ENCODE data around the gene PRSS27. TPM values are rescaled to one million over a fixed set of nuclear protein-coding genes. Genes with fewer than 3 reads are reported as not detected.

PRSS27 gene
- total and polyA plus RNA-seq, 12 donors = 0.11 to 0.75 (median 0.44) TPM; not detected in 1

- no peaks in the 10 kb centered on the region for H3K27me3 ChIP-seq
- intact Hi-C loops (cut with DNase I) = loop anchor here in 4 of 10 donors (1.0 to 2.0 kb wide), 4 partner anchors 21 to 24 kb away; partner anchors contain the start of gene ELOB (in 2 of the 4)
- no peak for DNase-seq
- H3K9me3 ChIP-seq = peaks cover 0 to 5% (median 0%) of the 10 kb centered on the region in 11 donors
- no peak for TF ChIP-seq CTCF (IDR thresholded peaks at IDR 0.05)
- peaks cover 13 to 57% (median 48%) of the 10 kb centered on the region in 9 donors for H3K4me1 ChIP-seq
- ATAC-seq = no peak
- 2 to 4% methylated on average over 7 of the region's 7 CpGs for whole genome bisulfite sequencing, 2 donors
- H3K27ac ChIP-seq = peak overlapping the region in 9 of 10 donors; percentile 94 to 100 (median 100)
- H3K4me3 ChIP-seq = peak overlapping the region; percentile 68 to 94 (median 82)
- H3K36me3 ChIP-seq = peaks cover 0 to 26% (median 17%) of the 10 kb centered on the region in 9 donors
These were observed 33.7 kb upstream of the PRSS27 start for GRCh38 chr16:2753733-2754020.

- Histone ChIP-seq H3K4me3 (peak overlapping the region; percentile 68 to 94 (median 82)), H3K4me1 (peaks cover 13 to 57% (median 48%) of the 10 kb centered on the region in 9 donors), H3K27ac (peak overlapping the region; percentile 94 to 100 (median 100)), H3K9me3 (peaks cover 0 to 5% (median 0%) of the 10 kb centered on the region in 11 donors), H3K27me3 (no peaks in the 10 kb centered on the region), H3K36me3 (peaks cover 0 to 20% (median 11%) of the 10 kb centered on the region in 9 donors)
- DNase-seq (peak; percentile 86 to 88), ATAC-seq (peak; percentile 63 to 89 (median 82))
- 1% methylated on average over 51 to 78 of the region's 82 CpGs for WGBS, 2 donors
- intact Hi-C loops (cut with DNase I) = loop anchor here in 4 of 10 donors (1.0 to 2.0 kb wide), 4 partner anchors 23 to 32 kb away; partner anchors contain the start of gene ELOB (in 3 of the 4)
- no peak for TF ChIP-seq CTCF (IDR thresholded peaks at IDR 0.05)
These were observed 33.1 kb upstream of the PRSS27 start for GRCh38 chr16:2752850-2753732.

- Histone ChIP-seq H3K4me3 (peak within 1 kb of the TSS; percentile 68 to 94 (median 82)), H3K27me3 (no peaks in the 10 kb centered on the region), H3K4me1 (peaks cover 12 to 49% (median 44%) of the 10 kb centered on the region in 9 donors), H3K27ac (peak within 1 kb of the TSS; percentile 94 to 100 (median 100)), H3K9me3 (peaks cover 0 to 5% (median 0%) of the 10 kb centered on the region in 11 donors), H3K36me3 (peaks cover 0 to 12% (median 3%) of the 10 kb centered on the region in 9 donors)
- DNase-seq (peak; percentile 94 to 96), ATAC-seq (peak; percentile 94 to 97 (median 96))
- peak in 2 of 9 donors; percentile 10 to 23 for TF ChIP-seq CTCF (IDR thresholded peaks at IDR 0.05)
- 1% methylated on average over 93 to 94 of the region's 99 CpGs for WGBS, 2 donors
- intact Hi-C loops (cut with DNase I) = loop anchor here in 3 of 10 donors (1.0 to 2.0 kb wide), 3 partner anchors 25 to 31 kb away; partner anchors contain the start of gene ELOB (in 2 of the 3)
These were observed 32.2 kb upstream of the PRSS27 start, which contains the start of gene SRRM2 for GRCh38 chr16:2752035-2752849. Gene SRRM2 (plus strand): TSS chr16:2752638. CDS start chr16:2756365, 3,727 bp downstream.

All from heart right ventricle (tissue), 16 donors.